Mammary epithelial cell (primary cell): ENCODE results near the gene ZNF536.

ENCODE experiments used
- EZH2 ChIP-seq: IDR thresholded peaks from 2 replicates; pipeline ENCODE4 v1.6.1; 2012; ENCODE audit warnings: low read length, inconsistent platforms, borderline replicate concordance
- TF ChIP-seq, protein P1 (sequence below), 2 donors: IDR thresholded peaks in 1 of 2; conservative IDR thresholded peaks in 1 of 2; 2 replicates each; pipeline ENCODE4 v1.5.1; 2011 to 2012; ENCODE audit warnings: inconsistent platforms in 2 of 2, low read length in 2 of 2, mild to moderate bottlenecking in 2 of 2, control low read depth in 1 of 2, low read depth in 1 of 2; ENCODE audit not compliant: insufficient read depth in 1 of 2; ENCODE audit errors: extremely low read depth in 1 of 2

GRCh38 chr19:30334841-30335240 lies 37.3 kb upstream of the ZNF536 start:
- TF ChIP-seq, protein P1, sequence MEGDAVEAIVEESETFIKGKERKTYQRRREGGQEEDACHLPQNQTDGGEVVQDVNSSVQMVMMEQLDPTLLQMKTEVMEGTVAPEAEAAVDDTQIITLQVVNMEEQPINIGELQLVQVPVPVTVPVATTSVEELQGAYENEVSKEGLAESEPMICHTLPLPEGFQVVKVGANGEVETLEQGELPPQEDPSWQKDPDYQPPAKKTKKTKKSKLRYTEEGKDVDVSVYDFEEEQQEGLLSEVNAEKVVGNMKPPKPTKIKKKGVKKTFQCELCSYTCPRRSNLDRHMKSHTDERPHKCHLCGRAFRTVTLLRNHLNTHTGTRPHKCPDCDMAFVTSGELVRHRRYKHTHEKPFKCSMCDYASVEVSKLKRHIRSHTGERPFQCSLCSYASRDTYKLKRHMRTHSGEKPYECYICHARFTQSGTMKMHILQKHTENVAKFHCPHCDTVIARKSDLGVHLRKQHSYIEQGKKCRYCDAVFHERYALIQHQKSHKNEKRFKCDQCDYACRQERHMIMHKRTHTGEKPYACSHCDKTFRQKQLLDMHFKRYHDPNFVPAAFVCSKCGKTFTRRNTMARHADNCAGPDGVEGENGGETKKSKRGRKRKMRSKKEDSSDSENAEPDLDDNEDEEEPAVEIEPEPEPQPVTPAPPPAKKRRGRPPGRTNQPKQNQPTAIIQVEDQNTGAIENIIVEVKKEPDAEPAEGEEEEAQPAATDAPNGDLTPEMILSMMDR (conservative IDR thresholded peaks at IDR 0.05 in 1 of 2, IDR thresholded peaks at IDR 0.05 in 1 of 2; ENCODE audit: extremely low read depth in 1 of 2, insufficient read depth in 1 of 2, low read depth in 1 of 2, low read length in 2 of 2): no peak
- TF ChIP-seq EZH2: no peak
